ENCODE results near the gene FUBP3. TPM values are rescaled to one million over a fixed set of nuclear protein-coding genes. Genes with fewer than 3 reads are reported as not detected.

FUBP3 gene
- polyA plus RNA-seq, 1 experiment = 31.2 TPM

DNA sequence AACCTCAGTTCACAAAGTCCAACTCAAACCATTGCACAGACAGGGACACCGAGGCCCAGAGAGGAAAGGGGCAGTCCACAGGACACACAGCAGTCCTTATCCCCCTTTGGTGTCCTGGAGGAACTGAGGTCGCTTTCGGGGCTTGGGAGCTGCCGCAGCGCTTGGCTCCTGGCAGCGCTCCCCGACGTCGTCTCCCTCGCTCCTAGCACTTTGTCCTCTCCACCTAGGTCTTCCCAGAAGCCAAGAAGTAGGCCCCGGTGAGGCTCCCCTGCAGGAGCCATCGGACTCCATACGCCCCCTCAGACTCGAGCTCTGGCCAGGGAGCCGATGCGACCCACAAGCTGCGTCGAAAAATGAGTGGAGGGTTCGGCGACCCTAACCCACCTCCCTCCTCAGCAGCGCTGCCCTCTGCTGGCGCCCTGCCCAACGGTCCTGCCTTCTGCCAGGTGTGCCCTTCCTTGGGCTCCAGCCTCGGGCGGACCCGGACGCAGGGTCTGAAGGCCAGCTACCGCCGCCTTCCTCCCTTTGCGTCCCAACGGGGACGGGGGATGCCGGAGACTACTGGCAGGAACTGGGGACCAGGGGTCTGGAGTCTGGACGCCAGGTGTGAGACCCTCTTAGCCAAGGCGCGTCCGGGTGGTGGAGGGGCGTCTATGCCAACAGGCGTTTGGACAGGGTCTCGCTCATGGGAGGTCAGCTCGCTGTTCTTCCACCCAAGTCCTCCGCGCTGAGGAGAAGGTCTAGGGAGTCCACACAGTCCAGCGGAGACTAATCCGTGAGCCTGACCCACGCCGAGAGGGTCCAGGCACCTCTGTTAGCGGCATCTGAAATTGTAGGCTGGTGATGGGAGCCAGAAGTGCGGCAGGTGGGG lies 83.0 kb downstream of the FUBP3 start:
- peaks cover 14% of the 10 kb centered on the region; the same call in 1 of the 2 replicates for H3K9me3 ChIP-seq (ENCODE audit: control insufficient read depth, insufficient read depth, low read length)
- POLR2A ChIA-PET = no interaction called here
- DNase-seq (ENCODE audit: low read depth, low spot score) = no peak
- TF ChIP-seq, protein P1, sequence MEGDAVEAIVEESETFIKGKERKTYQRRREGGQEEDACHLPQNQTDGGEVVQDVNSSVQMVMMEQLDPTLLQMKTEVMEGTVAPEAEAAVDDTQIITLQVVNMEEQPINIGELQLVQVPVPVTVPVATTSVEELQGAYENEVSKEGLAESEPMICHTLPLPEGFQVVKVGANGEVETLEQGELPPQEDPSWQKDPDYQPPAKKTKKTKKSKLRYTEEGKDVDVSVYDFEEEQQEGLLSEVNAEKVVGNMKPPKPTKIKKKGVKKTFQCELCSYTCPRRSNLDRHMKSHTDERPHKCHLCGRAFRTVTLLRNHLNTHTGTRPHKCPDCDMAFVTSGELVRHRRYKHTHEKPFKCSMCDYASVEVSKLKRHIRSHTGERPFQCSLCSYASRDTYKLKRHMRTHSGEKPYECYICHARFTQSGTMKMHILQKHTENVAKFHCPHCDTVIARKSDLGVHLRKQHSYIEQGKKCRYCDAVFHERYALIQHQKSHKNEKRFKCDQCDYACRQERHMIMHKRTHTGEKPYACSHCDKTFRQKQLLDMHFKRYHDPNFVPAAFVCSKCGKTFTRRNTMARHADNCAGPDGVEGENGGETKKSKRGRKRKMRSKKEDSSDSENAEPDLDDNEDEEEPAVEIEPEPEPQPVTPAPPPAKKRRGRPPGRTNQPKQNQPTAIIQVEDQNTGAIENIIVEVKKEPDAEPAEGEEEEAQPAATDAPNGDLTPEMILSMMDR (IDR thresholded peaks at IDR 0.05; ENCODE audit: low read depth, low read length) = no peak
- H3K4me3 ChIP-seq (ENCODE audit: low read depth, low read length) = no peak overlapping the region
- CTCF ChIA-PET = interaction anchor here (0.5 kb wide), 1 partner anchor 119 kb away, joined by 3 read pairs; no protein-coding TSS in a partner anchor
- no peak overlapping the region for H3K27ac ChIP-seq (ENCODE audit: low read depth, low read length)
- H3K27me3 ChIP-seq (ENCODE audit: control insufficient read depth, insufficient read depth, low read length) = peaks cover 94% of the 10 kb centered on the region

DNA sequence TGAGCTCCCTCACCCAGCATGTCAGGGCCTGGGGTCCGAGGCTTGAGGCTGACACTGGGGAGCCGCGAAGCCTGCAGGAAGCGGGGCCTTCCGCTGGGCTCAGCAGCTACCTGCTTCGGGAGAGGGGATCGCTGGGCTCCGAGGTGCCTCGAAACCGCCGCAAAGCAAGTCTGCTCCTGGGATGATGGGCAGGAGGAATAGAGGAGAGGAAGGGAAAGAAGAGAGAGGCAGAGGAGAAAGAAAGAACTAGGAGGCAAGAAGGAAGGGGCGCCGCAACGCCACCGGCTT lies 83.5 kb downstream of the FUBP3 start:
- TF ChIP-seq, protein P1 (IDR thresholded peaks at IDR 0.05; ENCODE audit: low read depth, low read length) = no peak
- Histone ChIP-seq H3K27ac (ENCODE audit: low read depth, low read length) (no peak overlapping the region), H3K4me3 (ENCODE audit: low read depth, low read length) (no peak overlapping the region), H3K9me3 (ENCODE audit: control insufficient read depth, insufficient read depth, low read length) (peaks cover 14% of the 10 kb centered on the region; the same call in 1 of the 2 replicates), H3K27me3 (ENCODE audit: control insufficient read depth, insufficient read depth, low read length) (peaks cover 96% of the 10 kb centered on the region)
- DNase-seq (ENCODE audit: low read depth, low spot score) = no peak
- ChIA-PET CTCF (no interaction called here), POLR2A (no interaction called here)

- no peak overlapping the region for H3K4me3 ChIP-seq (ENCODE audit: low read depth, low read length)
- POLR2A ChIA-PET = no interaction called here
- CTCF ChIA-PET = no interaction called here
- TF ChIP-seq, protein P1 (IDR thresholded peaks at IDR 0.05; ENCODE audit: low read depth, low read length) = no peak
- H3K27me3 ChIP-seq (ENCODE audit: control insufficient read depth, insufficient read depth, low read length) = peaks cover 96% of the 10 kb centered on the region
- DNase-seq (ENCODE audit: low read depth, low spot score) = no peak
- peaks cover 14% of the 10 kb centered on the region; the same call in 1 of the 2 replicates for H3K9me3 ChIP-seq (ENCODE audit: control insufficient read depth, insufficient read depth, low read length)
- H3K27ac ChIP-seq (ENCODE audit: low read depth, low read length) = no peak overlapping the region
Measured at GRCh38 chr9:130663258-130663976, 84.0 kb downstream of the FUBP3 start.

GRCh38 chr9:130663977-130664250 lies 84.5 kb downstream of the FUBP3 start:
- Histone ChIP-seq H3K9me3 (ENCODE audit: control insufficient read depth, insufficient read depth, low read length) (peaks cover 10% of the 10 kb centered on the region; the same call in 1 of the 2 replicates), H3K27ac (ENCODE audit: low read depth, low read length) (no peak overlapping the region), H3K27me3 (ENCODE audit: control insufficient read depth, insufficient read depth, low read length) (peaks cover 96% of the 10 kb centered on the region), H3K4me3 (ENCODE audit: low read depth, low read length) (no peak overlapping the region)
- no peak for DNase-seq (ENCODE audit: low read depth, low spot score)
- CTCF ChIA-PET = no interaction called here
- TF ChIP-seq, protein P1 (IDR thresholded peaks at IDR 0.05; ENCODE audit: low read depth, low read length) = no peak
- POLR2A ChIA-PET = no interaction called here

All from AG04450 (cell line).